ENCODE data around the gene CCL7.

Gene CCL7

GRCh38 chr17:34248511-34249024 is 21.5 kb upstream of the CCL7 start:
- Histone ChIP-seq H2AFZ (ENCODE audit: low read length) (no peak overlapping the region), H3K4me2 (ENCODE audit: low read length) (no peak overlapping the region), H3F3A (ENCODE audit: insufficient read depth, low read length) (no peaks in the 10 kb centered on the region), H3K4me3 (ENCODE audit: low read depth, low read length, poor library complexity, severe bottlenecking) (no peak overlapping the region), H3K9ac (ENCODE audit: low read length) (no peak overlapping the region), H3K27ac (ENCODE audit: low read depth, low read length, poor library complexity, severe bottlenecking) (no peak overlapping the region), H3K36me3 (ENCODE audit: insufficient read depth, low read length) (no peaks in the 10 kb centered on the region), H3K9me2 (ENCODE audit: low read depth, low read length) (no peaks in the 10 kb centered on the region), H3K79me2 (ENCODE audit: insufficient read depth, low read length) (no peaks in the 10 kb centered on the region), H3K27me3 (ENCODE audit: insufficient read depth, low read length) (no peaks in the 10 kb centered on the region), H3K4me1 (ENCODE audit: insufficient read depth, low read length, severe bottlenecking) (no peaks in the 10 kb centered on the region), H4K20me1 (ENCODE audit: insufficient read depth, low read length) (no peaks in the 10 kb centered on the region), H3K9me3 (ENCODE audit: low read length) (no peaks in the 10 kb centered on the region)
- TF ChIP-seq CTCF (IDR thresholded peaks at IDR 0.05; ENCODE audit: low read length), result no peak
- no peak for TF ChIP-seq EZH2 (IDR thresholded peaks at IDR 0.05; ENCODE audit: borderline replicate concordance, low read length)

- no peak for TF ChIP-seq CTCF (IDR thresholded peaks at IDR 0.05; ENCODE audit: low read length)
- TF ChIP-seq EZH2 (IDR thresholded peaks at IDR 0.05; ENCODE audit: borderline replicate concordance, low read length), result no peak
- Histone ChIP-seq H3F3A (ENCODE audit: insufficient read depth, low read length) (no peaks in the 10 kb centered on the region), H3K9me2 (ENCODE audit: low read depth, low read length) (no peaks in the 10 kb centered on the region), H3K9me3 (ENCODE audit: low read length) (no peaks in the 10 kb centered on the region), H3K4me1 (ENCODE audit: insufficient read depth, low read length, severe bottlenecking) (no peaks in the 10 kb centered on the region), H3K27me3 (ENCODE audit: insufficient read depth, low read length) (no peaks in the 10 kb centered on the region), H3K9ac (ENCODE audit: low read length) (no peak overlapping the region), H3K36me3 (ENCODE audit: insufficient read depth, low read length) (no peaks in the 10 kb centered on the region), H4K20me1 (ENCODE audit: insufficient read depth, low read length) (no peaks in the 10 kb centered on the region), H3K4me3 (ENCODE audit: low read depth, low read length, poor library complexity, severe bottlenecking) (no peak overlapping the region), H3K27ac (ENCODE audit: low read depth, low read length, poor library complexity, severe bottlenecking) (no peak overlapping the region), H3K79me2 (ENCODE audit: insufficient read depth, low read length) (no peaks in the 10 kb centered on the region), H3K4me2 (ENCODE audit: low read length) (no peak overlapping the region), H2AFZ (ENCODE audit: low read length) (no peak overlapping the region)
Measured at GRCh38 chr17:34249061-34249460, 21.0 kb upstream of the CCL7 start.

GRCh38 chr17:34249478-34249877 is 20.5 kb upstream of the CCL7 start:
- Histone ChIP-seq H3K27me3 (ENCODE audit: insufficient read depth, low read length) (no peaks in the 10 kb centered on the region), H3K27ac (ENCODE audit: low read depth, low read length, poor library complexity, severe bottlenecking) (no peak overlapping the region), H3K36me3 (ENCODE audit: insufficient read depth, low read length) (no peaks in the 10 kb centered on the region), H3F3A (ENCODE audit: insufficient read depth, low read length) (no peaks in the 10 kb centered on the region), H3K4me1 (ENCODE audit: insufficient read depth, low read length, severe bottlenecking) (no peaks in the 10 kb centered on the region), H3K79me2 (ENCODE audit: insufficient read depth, low read length) (no peaks in the 10 kb centered on the region), H3K9ac (ENCODE audit: low read length) (no peak overlapping the region), H3K9me2 (ENCODE audit: low read depth, low read length) (no peaks in the 10 kb centered on the region), H3K4me3 (ENCODE audit: low read depth, low read length, poor library complexity, severe bottlenecking) (no peak overlapping the region), H3K9me3 (ENCODE audit: low read length) (no peaks in the 10 kb centered on the region), H3K4me2 (ENCODE audit: low read length) (no peak overlapping the region), H4K20me1 (ENCODE audit: insufficient read depth, low read length) (no peaks in the 10 kb centered on the region), H2AFZ (ENCODE audit: low read length) (no peak overlapping the region)
- TF ChIP-seq EZH2 (IDR thresholded peaks at IDR 0.05; ENCODE audit: borderline replicate concordance, low read length), result no peak

GRCh38 chr17:34251186-34251585 is 18.8 kb upstream of the CCL7 start:
- TF ChIP-seq EZH2 (IDR thresholded peaks at IDR 0.05; ENCODE audit: borderline replicate concordance, low read length) (no peak), CTCF (IDR thresholded peaks at IDR 0.05; ENCODE audit: low read length) (no peak)
- no peaks in the 10 kb centered on the region for H4K20me1 ChIP-seq (ENCODE audit: insufficient read depth, low read length)
- no peak overlapping the region for H3K27ac ChIP-seq (ENCODE audit: low read depth, low read length, poor library complexity, severe bottlenecking)
- no peaks in the 10 kb centered on the region for H3K9me2 ChIP-seq (ENCODE audit: low read depth, low read length)
- no peak overlapping the region for H3K4me2 ChIP-seq (ENCODE audit: low read length)
- no peaks in the 10 kb centered on the region for H3K36me3 ChIP-seq (ENCODE audit: insufficient read depth, low read length)
- H3K79me2 ChIP-seq (ENCODE audit: insufficient read depth, low read length), result no peaks in the 10 kb centered on the region
- no peak overlapping the region for H3K9ac ChIP-seq (ENCODE audit: low read length)
- H3K9me3 ChIP-seq (ENCODE audit: low read length), result no peaks in the 10 kb centered on the region
- no peaks in the 10 kb centered on the region for H3K27me3 ChIP-seq (ENCODE audit: insufficient read depth, low read length)
- H2AFZ ChIP-seq (ENCODE audit: low read length), result no peak overlapping the region
- H3F3A ChIP-seq (ENCODE audit: insufficient read depth, low read length), result no peaks in the 10 kb centered on the region
- H3K4me1 ChIP-seq (ENCODE audit: insufficient read depth, low read length, severe bottlenecking), result no peaks in the 10 kb centered on the region
- H3K4me3 ChIP-seq (ENCODE audit: low read depth, low read length, poor library complexity, severe bottlenecking), result no peak overlapping the region
